Activated CD8-positive, alpha-beta T cell treated with anti-CD3 and anti-CD28 coated beads, Interleukin-2, amount 10 ng/mL, durations not matched to agents 7 days and 5 days (primary cell): ENCODE measurements around the gene TMEM37. TPM values are rescaled to one million over a fixed set of nuclear protein-coding genes. Genes with fewer than 3 reads are reported as not detected.

Experiments used
- ATAC-seq: fragments of 150-1000 bp; cut with Tn5 transposase; one replicate; pipeline ENCODE4 v1.10.0; 2021; ENCODE audit warnings: moderate library complexity
- CTCF ChIA-PET: fragments of 350-600 bp; sonication (Branson Sonifier 250); formaldehyde crosslinking; loops from one replicate; lab custom pipeline; 2021; ENCODE audit warnings: antibody characterized with exemption; lab: Charles Lee
- POLR2A ChIA-PET: fragments of 350-600 bp; sonication (Branson Sonifier 250); formaldehyde crosslinking; loops from one replicate; lab custom pipeline; 2021; ENCODE audit warnings: antibody characterized with exemption; lab: Charles Lee
- DNase-seq: peaks from one replicate; pipeline ENCODE4 v3.0.0-alpha.2; 2020
- H3K27ac Mint-ChIP-seq: one replicate; pipeline ENCODE4 v1.8.0; 2021; ENCODE audit warnings: mild to moderate bottlenecking, mixed read lengths
- H3K27me3 Mint-ChIP-seq: one replicate; pipeline ENCODE4 v1.8.0; 2021; ENCODE audit warnings: low read depth, mixed read lengths
- H3K36me3 Mint-ChIP-seq: one replicate; pipeline ENCODE4 v1.8.0; 2021; ENCODE audit warnings: low read depth, mixed read lengths
- H3K4me1 Mint-ChIP-seq: one replicate; pipeline ENCODE4 v1.8.0; 2021; ENCODE audit warnings: low read depth, mixed read lengths
- H3K4me3 Mint-ChIP-seq: one replicate; pipeline ENCODE4 v1.8.0; 2021; ENCODE audit warnings: mild to moderate bottlenecking, mixed read lengths
- H3K9me3 Mint-ChIP-seq: one replicate; pipeline ENCODE4 v1.8.0; 2022; ENCODE audit warnings: mixed read lengths; ENCODE audit not compliant: insufficient read depth
- total RNA-seq, 2 experiments: library from RNA; stranded (reverse); gene quantifications; one replicate each; pipeline ENCODE4 v1.2.3, GENCODE V29; 2021

The TMEM37 gene, protein sequence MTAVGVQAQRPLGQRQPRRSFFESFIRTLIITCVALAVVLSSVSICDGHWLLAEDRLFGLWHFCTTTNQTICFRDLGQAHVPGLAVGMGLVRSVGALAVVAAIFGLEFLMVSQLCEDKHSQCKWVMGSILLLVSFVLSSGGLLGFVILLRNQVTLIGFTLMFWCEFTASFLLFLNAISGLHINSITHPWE
- total RNA-seq = not detected

DNA sequence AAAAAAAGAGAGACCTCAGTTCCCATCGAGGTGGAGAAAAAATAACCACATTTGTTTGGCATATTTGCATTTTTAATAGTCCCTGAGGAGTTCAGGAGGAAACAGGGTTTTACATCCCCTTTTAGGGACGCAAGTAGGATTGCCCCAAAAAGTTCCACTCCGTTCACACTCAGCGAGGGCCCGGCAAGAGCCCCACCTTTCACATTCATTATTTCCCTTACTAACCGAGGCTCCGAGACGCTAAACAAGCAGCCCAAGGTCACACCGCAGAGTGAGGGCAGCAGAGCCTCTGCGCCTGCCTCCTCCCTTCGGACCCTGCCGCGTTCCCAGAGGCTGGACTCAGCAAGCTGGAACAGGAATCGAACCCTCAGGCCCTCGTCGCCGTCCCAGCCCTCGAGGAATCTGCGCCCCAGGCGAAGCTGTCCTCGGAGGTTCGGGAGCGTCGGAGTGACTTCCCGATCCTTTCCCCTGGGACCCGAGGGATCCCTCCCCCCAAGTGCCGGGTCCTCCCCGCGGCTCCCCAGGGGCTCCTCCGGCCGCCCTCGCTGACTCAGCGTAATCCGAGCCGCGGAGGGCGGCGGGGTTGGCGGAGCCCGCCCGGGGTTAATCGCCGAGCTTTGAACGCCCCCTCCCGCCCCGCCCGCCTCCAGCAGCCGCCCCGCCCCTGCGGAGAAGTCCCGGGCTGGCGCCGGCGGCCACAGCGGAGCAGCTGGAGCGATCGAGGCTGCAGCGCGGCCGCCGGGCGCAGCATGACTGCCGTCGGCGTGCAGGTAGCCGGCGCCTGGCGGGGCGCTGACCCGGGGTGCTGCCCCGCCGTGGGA, at the start of gene TMEM37:
TMEM37 (plus strand) TSS at position 700 of the 821 bp plus-strand sequence; CDS start at position 750, 50 bp downstream.
- ChIA-PET POLR2A (no interaction called here), CTCF (no interaction called here)
- H3K36me3 Mint-ChIP-seq = no peaks in the 10 kb centered on the region
- ATAC-seq = peak; percentile 62
- H3K4me3 Mint-ChIP-seq = no peak within 1 kb of the TSS
- peaks cover 5% of the 10 kb centered on the region for H3K4me1 Mint-ChIP-seq
- peaks cover 50% of the 10 kb centered on the region for H3K27me3 Mint-ChIP-seq
- DNase-seq = no peak
- H3K9me3 Mint-ChIP-seq = no peaks in the 10 kb centered on the region
- H3K27ac Mint-ChIP-seq = no peak within 1 kb of the TSS

DNA sequence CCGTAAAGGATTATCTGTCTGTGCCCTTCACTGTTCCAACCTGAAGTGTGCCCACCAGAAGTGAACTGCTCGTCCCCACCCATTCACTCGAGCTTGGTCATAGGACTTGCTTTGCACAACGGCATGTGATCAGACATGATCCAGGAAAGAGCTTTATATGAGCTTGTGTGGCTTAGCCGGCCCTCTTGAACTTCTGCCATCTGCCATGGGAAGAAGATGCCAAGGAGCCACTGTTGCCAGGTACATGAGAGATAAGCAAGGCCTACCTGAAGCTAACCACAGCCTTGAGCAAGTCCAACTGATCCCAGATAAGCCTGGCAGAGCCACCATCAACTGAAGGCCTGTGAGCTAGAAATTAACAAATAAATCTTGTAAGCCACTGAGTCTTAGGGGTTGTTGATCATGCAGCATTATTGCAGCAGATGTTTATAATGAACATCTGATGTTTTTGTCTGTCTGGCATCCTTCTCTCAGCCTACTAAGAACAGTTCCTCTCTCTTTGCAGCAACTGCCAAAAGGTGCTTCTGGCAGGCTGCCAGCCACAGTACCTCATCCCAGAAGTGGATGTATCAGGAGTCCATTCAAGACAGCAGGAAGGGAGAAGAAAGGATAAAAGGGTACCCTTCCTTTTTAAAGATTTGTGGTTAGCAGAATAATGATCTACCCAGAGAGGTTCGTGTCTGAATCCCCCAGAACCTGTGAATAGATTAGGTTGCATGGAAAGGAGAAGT, 48.1 kb upstream of the TMEM37 start:
- no peak overlapping the region for H3K4me3 Mint-ChIP-seq
- peaks cover 14% of the 10 kb centered on the region for H3K27me3 Mint-ChIP-seq
- ATAC-seq (no peak), DNase-seq (no peak)
- H3K9me3 Mint-ChIP-seq = no peaks in the 10 kb centered on the region
- no peak overlapping the region for H3K27ac Mint-ChIP-seq
- POLR2A ChIA-PET = interaction anchor here (1.3 kb wide), 1 partner anchor 16 kb away, joined by 4 read pairs; no protein-coding TSS in a partner anchor
- no peaks in the 10 kb centered on the region for H3K36me3 Mint-ChIP-seq
- CTCF ChIA-PET = no interaction called here
- peaks cover 4% of the 10 kb centered on the region for H3K4me1 Mint-ChIP-seq

DNA sequence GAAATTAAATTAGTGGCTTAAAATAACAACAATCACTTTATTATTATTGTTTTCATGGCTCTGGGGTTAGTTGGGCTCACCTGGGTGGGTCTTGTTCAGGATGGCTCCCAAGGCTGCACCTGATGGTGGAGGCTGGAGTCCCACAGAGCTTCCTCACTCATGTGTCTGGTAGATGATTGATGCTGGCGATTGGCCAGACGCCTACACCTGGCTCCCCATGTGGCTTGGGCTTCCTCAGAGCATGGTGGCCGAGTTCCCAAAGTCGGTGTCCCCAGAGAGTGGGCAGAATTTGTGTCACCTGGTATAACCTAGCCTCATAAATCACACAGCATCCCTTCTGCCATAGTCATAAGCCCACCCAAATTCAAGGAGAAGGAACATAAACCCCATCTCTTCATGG, 46.7 kb upstream of the TMEM37 start:
- H3K9me3 Mint-ChIP-seq = no peaks in the 10 kb centered on the region
- H3K4me1 Mint-ChIP-seq = peaks cover 4% of the 10 kb centered on the region
- ATAC-seq = no peak
- H3K36me3 Mint-ChIP-seq = no peaks in the 10 kb centered on the region
- no peak overlapping the region for H3K27ac Mint-ChIP-seq
- peaks cover 20% of the 10 kb centered on the region for H3K27me3 Mint-ChIP-seq
- DNase-seq = no peak
- ChIA-PET CTCF (no interaction called here), POLR2A (no interaction called here)
- H3K4me3 Mint-ChIP-seq = no peak overlapping the region

DNA sequence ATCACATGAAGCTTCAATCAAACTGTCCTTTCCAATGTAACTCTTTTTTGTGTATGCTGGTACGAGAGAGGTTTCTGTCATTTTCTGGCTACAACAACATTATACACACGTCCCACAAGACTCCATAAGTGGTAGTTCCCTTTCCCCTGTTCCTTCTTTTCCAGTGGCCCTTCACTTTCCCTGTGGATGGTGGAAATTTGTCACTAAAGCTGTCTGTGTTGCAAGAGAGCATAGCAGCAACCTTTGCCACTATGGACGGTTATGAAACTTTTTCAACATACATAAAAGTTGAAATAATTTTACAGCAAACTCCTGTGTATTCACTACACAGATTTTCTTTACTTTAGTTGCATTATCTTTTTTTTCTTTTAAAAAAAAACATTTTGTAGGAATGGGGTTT, 46.2 kb upstream of the TMEM37 start:
- Mint-ChIP-seq H3K9me3 (no peaks in the 10 kb centered on the region), H3K4me1 (peaks cover 4% of the 10 kb centered on the region), H3K36me3 (no peaks in the 10 kb centered on the region), H3K27ac (no peak overlapping the region), H3K27me3 (peaks cover 16% of the 10 kb centered on the region), H3K4me3 (no peak overlapping the region)
- ChIA-PET CTCF (no interaction called here), POLR2A (no interaction called here)
- ATAC-seq = no peak
- no peak for DNase-seq

DNA sequence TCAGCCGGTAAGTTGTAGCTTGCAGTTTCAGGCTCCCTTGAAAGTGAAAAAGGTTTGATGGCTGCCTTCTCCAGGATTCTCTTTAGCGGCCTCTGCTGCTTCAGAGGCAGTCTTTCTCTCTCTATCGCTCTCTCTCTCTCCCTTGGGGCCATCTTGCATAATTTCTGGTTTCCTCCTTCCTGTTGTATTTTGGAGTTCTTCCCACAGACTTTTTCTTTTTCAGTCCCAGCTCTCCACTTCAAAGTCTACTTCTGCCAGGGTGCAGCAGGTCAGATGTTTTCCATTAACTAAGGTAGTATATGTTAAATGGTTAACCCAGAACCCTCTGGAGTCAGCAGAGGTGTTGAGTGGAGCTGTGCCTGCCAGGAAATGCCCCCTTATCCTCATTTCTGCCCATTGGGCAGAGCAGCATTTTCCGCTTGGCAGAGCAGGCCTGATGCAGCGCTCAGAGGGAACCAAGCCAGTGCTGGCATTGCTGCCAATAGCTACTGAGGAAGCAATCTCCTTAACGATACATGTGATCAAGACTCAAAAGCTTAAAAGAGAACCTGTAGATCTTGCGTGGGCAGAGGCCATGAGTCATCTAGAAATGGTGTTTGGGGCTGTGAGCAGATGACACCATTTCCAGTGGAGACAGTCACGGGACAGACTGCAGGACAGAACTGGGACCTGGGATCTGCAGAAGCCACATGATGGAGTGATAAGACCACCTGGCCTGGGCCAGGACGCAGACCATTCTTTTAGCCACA, 44.1 kb upstream of the TMEM37 start:
- no peaks in the 10 kb centered on the region for H3K9me3 Mint-ChIP-seq
- no peak overlapping the region for H3K27ac Mint-ChIP-seq
- ATAC-seq = no peak
- CTCF ChIA-PET = interaction anchor here (0.6 to 1.1 kb wide), 3 partner anchors 12 to 144 kb away, joined by 3 to 4 read pairs (median 3); no protein-coding TSS in a partner anchor
- H3K4me1 Mint-ChIP-seq = peaks cover 4% of the 10 kb centered on the region
- H3K36me3 Mint-ChIP-seq = no peaks in the 10 kb centered on the region
- peaks cover 18% of the 10 kb centered on the region for H3K27me3 Mint-ChIP-seq
- POLR2A ChIA-PET = interaction anchor here (0.5 kb wide), 1 partner anchor 31 kb away, joined by 3 read pairs; no protein-coding TSS in a partner anchor
- H3K4me3 Mint-ChIP-seq = no peak overlapping the region
- DNase-seq = no peak

DNA sequence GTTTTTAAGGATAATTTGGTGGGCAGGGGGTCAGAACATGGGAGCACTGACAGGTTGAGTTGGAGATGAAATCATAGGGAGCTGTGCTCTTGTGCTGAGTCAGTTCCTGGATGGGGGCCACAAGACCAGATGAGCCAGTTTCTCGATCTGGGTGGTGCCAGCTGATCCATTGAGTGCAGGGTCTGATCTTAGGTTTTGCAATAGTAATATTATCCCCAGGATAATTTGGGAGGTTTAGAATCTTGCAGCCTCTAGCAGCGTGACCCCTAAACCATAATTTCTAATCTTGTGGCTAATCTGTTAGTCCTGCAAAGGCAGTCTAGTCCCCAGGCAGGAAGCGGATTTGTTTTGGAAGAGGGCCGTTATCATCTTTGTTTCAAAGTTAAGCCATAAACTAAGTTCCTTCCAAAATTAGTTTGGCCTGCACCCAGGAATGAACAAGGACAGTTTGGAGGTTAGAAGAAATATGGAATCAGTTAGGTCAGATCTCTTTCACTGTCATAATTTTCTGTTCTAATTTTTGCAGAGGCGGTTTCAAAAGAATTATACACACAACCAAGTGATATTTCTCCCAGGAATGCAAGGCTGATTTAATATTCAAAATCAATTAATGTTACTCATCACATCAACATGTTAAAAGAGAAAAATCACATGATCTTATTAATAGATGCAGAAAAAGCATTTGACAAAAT, 41.9 kb upstream of the TMEM37 start:
- ChIA-PET CTCF (no interaction called here), POLR2A (no interaction called here)
- H3K4me1 Mint-ChIP-seq = peaks cover 4% of the 10 kb centered on the region

DNA sequence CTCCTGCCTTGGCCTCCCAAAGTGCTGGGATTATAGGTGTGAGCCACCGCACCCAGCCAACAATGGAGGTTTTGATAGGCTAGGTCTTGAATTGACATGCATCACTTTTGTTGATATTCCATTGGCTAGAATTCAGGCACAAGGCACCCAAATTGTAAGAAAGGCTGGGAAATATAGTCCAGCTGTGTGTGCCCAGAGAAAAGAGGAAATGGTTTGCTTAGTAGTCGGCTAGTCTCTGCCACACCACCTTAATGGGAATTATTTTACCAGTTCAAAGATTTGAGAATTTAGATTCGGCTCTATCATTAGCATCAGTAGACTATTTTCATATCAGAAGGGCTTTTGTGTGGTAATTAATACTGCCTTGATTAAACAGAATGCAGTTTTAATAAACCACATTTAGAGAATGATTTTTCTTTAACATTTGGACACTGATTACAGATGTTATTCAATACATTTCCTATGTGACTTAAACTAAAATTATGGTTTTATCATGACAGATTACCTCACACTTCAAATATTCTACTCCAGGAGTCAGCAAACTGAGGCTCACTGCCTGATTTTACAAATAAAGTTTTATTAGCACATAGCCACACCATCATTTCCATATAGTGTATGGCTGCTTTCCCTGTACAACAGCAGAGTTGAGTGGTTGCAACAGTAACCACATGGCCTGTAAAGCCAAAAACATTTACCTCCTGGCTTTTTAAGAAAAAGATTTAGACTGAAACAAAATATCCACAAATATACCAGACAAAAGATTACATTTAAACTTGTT, 37.5 kb upstream of the TMEM37 start:
- ChIA-PET POLR2A (no interaction called here), CTCF (no interaction called here)
- H3K9me3 Mint-ChIP-seq = no peaks in the 10 kb centered on the region
- DNase-seq (no peak), ATAC-seq (no peak)
- no peak overlapping the region for H3K27ac Mint-ChIP-seq
- H3K4me1 Mint-ChIP-seq = peaks cover 5% of the 10 kb centered on the region
- H3K36me3 Mint-ChIP-seq = no peaks in the 10 kb centered on the region
- peaks cover 14% of the 10 kb centered on the region for H3K27me3 Mint-ChIP-seq
- H3K4me3 Mint-ChIP-seq = no peak overlapping the region

More for the DNA sequence above, 41.9 kb upstream of the TMEM37 start:
- no peak overlapping the region for H3K27ac Mint-ChIP-seq
- no peak for ATAC-seq
- no peak overlapping the region for H3K4me3 Mint-ChIP-seq
- H3K27me3 Mint-ChIP-seq = peaks cover 14% of the 10 kb centered on the region
- no peaks in the 10 kb centered on the region for H3K36me3 Mint-ChIP-seq
- DNase-seq = no peak
- no peaks in the 10 kb centered on the region for H3K9me3 Mint-ChIP-seq

DNA sequence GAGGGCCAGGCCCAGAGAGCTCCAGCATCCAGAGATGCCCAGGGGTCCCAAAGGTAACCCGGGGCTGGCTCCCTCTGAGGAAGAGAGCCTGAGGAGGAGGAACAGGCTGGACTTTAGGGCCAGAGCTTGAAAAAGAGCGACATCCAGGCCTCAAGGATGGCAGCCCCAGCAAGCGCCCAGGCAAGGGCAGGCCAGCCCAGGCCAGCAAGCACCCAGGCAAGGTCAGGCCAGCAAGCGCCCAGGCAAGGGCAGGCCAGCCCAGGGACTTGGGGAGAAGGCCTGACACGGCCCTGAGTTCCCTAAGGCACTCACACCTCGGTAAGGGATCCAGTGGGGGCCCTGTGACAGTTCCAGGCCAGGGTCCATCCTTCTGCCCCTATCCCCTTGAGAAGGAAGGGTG, 34.5 kb upstream of the TMEM37 start:
- CTCF ChIA-PET = no interaction called here
- Mint-ChIP-seq H3K36me3 (no peaks in the 10 kb centered on the region), H3K27ac (no peak overlapping the region), H3K27me3 (peaks cover 4% of the 10 kb centered on the region), H3K4me3 (no peak overlapping the region), H3K4me1 (peaks cover 5% of the 10 kb centered on the region), H3K9me3 (no peaks in the 10 kb centered on the region)
- DNase-seq (no peak), ATAC-seq (no peak)
- POLR2A ChIA-PET = no interaction called here

DNA sequence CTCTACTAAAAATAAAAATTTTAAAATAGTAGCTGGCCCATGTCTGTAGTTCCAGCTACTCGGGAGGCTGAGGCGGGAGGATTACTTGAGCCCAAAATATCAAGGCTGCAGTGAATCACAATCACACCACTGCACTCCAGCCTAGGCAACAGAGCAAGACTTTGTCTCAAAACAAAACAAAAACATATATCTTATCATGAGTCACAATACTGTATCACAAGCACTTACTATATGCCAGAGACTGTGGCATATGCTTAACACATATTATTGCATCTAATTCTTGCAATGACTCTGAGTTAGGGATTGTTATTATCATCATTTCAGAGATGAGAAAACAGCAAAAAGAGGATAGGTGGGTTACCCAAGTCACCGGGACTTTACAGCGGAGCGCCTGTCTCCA, 29.5 kb upstream of the TMEM37 start:
- no peak for DNase-seq
- Mint-ChIP-seq H3K27me3 (peaks cover 2% of the 10 kb centered on the region), H3K4me3 (no peak overlapping the region), H3K4me1 (peaks cover 5% of the 10 kb centered on the region), H3K36me3 (no peaks in the 10 kb centered on the region), H3K9me3 (no peaks in the 10 kb centered on the region), H3K27ac (no peak overlapping the region)
- ATAC-seq = no peak
- ChIA-PET CTCF (no interaction called here), POLR2A (no interaction called here)

DNA sequence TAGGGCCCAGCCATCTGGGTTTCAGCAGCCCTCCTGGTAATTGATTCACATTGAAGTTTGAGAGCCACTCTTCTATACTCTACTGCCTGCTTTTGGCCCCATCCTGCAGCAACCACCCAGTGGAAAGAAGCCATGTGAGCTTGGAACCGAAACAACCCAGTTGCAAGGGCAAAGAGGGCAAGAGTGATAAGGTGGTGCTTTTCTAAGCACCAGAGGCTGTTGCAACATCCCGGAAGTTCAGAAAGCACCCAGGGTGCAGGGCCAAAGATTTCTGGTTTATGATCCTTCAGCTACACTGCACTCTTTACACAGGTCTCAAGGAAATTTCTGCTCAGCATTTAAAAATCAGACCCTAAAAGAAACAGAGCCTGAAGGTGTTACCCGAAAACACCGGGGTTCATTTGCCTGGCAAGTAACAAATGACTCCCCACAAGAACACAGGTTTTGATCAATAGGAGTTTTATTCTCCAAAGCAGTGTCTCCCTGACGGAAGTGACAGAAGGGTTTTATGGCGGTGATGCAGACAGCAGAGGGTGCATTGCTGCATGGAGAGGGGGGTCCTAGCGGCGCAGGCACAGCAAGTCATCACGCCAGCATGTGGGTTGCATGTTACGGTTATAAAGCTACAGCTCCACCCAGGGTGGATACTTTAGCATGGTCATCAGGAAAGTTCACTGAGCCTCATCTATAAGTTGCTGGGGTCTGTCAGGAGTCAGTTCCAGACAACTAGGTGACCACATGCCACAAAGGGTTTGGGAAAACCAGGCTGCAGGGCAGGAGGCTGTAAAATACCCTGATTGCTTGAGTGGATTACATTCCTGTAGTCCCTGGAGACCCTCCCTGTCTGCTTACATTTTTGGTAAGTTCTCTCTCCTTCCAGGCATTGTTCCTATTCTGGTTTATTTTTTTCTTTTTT, 28.8 kb upstream of the TMEM37 start:
- Mint-ChIP-seq H3K36me3 (no peaks in the 10 kb centered on the region), H3K4me3 (no peak overlapping the region), H3K9me3 (no peaks in the 10 kb centered on the region), H3K27ac (no peak overlapping the region), H3K4me1 (peaks cover 5% of the 10 kb centered on the region), H3K27me3 (peaks cover 2% of the 10 kb centered on the region)
- ChIA-PET POLR2A (no interaction called here), CTCF (no interaction called here)
- no peak for ATAC-seq
- DNase-seq = no peak
